ENCODE results near the gene ZYG11B.

DNA sequence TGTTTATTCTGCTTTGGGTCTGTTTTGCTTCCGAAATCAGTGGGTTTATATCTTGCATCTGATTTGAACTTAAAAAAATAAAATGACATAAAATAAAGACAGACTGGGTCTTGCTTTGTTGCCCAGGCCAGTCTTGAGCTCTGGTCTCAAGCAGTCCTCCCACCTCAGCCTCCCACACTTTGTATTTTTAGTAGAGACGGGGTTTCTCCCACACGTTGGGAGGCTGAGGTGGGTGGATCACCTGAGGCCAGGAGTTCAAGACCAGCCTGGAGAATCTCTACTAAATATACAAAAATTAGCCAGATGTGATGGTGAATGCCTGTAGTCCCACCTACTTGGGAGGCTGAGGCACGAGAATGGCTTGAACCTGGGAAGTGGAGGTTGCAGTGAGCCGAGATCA lies 122.2 kb downstream of the ZYG11B start:
- no peak for TF ChIP-seq POLR2A (IDR thresholded peaks at IDR 0.05; ENCODE audit: low read depth, low read length)
- no peak for TF ChIP-seq POLR2AphosphoS5 (IDR thresholded peaks at IDR 0.05; ENCODE audit: low read depth, low read length)

Measured in GM12892 (cell line).